GM12878 (cell line): ENCODE results near the gene MRPL27. TPM values are rescaled to one million over a fixed set of nuclear protein-coding genes. Genes with fewer than 3 reads are reported as not detected.

Experiments
- polyA plus RNA-seq, 11 experiments: library from polyadenylated mRNA; depleted of rRNA in 4 of 11; unstranded in 6 of 11; stranded (reverse) in 5 of 11; fragments of >200 nt; fragmentation: Nextera tagmentation in 4 of 11; fragmentation: Illumina TruSeq in 1 of 11; extraction: Ambion mirVana in 4 of 11; extraction: Trizol in 1 of 11; gene quantifications; 1 replicate in 1 of 11; 2 replicates in 10 of 11; pipeline versions ENCODE4 v1.2.1 to v1.2.3, GENCODE V29; 2011 to 2016; ENCODE audit warnings: inconsistent platforms in 2 of 11, missing spikeins in 2 of 11, low read depth in 1 of 11
- small RNA-seq: library from RNA; depleted of rRNA; stranded (forward); fragments of <200 nt; gene quantifications from one replicate; pipeline ENCODE3, GENCODE V24; 2014
- total RNA-seq, 4 experiments: library from RNA; depleted of rRNA in 3 of 4; stranded (reverse); fragments of >200 nt in 3 of 4; fragmentation: Illumina TruSeq in 1 of 4; extraction: Trizol in 1 of 4; gene quantifications; 2 replicates each; pipeline versions ENCODE4 v1.2.1 to v1.2.3, GENCODE V29; 2013 to 2021

MRPL27 gene
- total and polyA plus RNA-seq, 10 of the 15 experiments (the other 5 are each of a cell fraction or from before 2014, with no cell fraction given): 83.0 to 390 (median 131) TPM

Small RNA genes within 50 kb of the gene (small RNA-seq; reads per million reads assigned to genes)
- not detected for gene RF00019

Other genes with a start within 250 kb of the MRPL27 start
Only the 7 nearest of the 15 such genes appear.
- gene TMEM92, start 98.7 kb downstream of the MRPL27 start, total RNA-seq (2014; rRNA removed): 0.05 and 0.73 TPM in 2 replicates
- gene TMEM92, start 98.7 kb downstream of the MRPL27 start, total RNA-seq (2014; rRNA removed; fragmentation: Illumina TruSeq; extraction: Trizol): 0.14 and 0.27 TPM in 2 replicates
- 0.21 and 0.27 TPM in 2 replicates for gene TMEM92, start 98.7 kb downstream of the MRPL27 start, total RNA-seq (2021)
- gene TMEM92, start 98.7 kb downstream of the MRPL27 start, polyA plus RNA-seq (2011; rRNA removed): 0.82 and 1.2 TPM in 2 replicates
- gene TMEM92, start 98.7 kb downstream of the MRPL27 start, polyA plus RNA-seq (2014; fragmentation: Illumina TruSeq; extraction: Trizol): 0.37 and 0.40 TPM in 2 replicates
- gene TMEM92, start 98.7 kb downstream of the MRPL27 start, polyA plus RNA-seq (2014; fragmentation: Nextera tagmentation; extraction: Ambion mirVana): under 1 TPM; 0.16 to 0.22 TPM
- gene TMEM92, start 98.7 kb downstream of the MRPL27 start, polyA plus RNA-seq (2014; rRNA removed): 0.27 and 0.79 TPM in 2 replicates
- gene TMEM92, start 98.7 kb downstream of the MRPL27 start, polyA plus RNA-seq (2016; fragmentation: Nextera tagmentation; extraction: Ambion mirVana): under 1 TPM; 0.11 to 0.56 TPM
- 19.0 and 20.6 TPM in 2 replicates for gene XYLT2, start 27.1 kb downstream of the MRPL27 start, total RNA-seq (2014; rRNA removed)
- 5.9 and 7.2 TPM in 2 replicates for gene XYLT2, start 27.1 kb downstream of the MRPL27 start, total RNA-seq (2014; rRNA removed; fragmentation: Illumina TruSeq; extraction: Trizol)
- 19.0 and 20.1 TPM in 2 replicates for gene XYLT2, start 27.1 kb downstream of the MRPL27 start, total RNA-seq (2021)
- 7.6 and 17.0 TPM in 2 replicates for gene XYLT2, start 27.1 kb downstream of the MRPL27 start, polyA plus RNA-seq (2011; rRNA removed)
- 1.9 and 5.8 TPM in 2 replicates for gene XYLT2, start 27.1 kb downstream of the MRPL27 start, polyA plus RNA-seq (2014; fragmentation: Illumina TruSeq; extraction: Trizol)
- 1 to 10 TPM in 1 of 2 experiments, under 1 TPM in 1; 0.82 to 1.5 TPM for gene XYLT2, start 27.1 kb downstream of the MRPL27 start, polyA plus RNA-seq (2014; fragmentation: Nextera tagmentation; extraction: Ambion mirVana)
- gene XYLT2, start 27.1 kb downstream of the MRPL27 start, polyA plus RNA-seq (2014; rRNA removed): 15.3 and 17.9 TPM in 2 replicates
- 10 to 100 TPM; 11.2 to 14.7 TPM for gene XYLT2, start 27.1 kb downstream of the MRPL27 start, polyA plus RNA-seq (2016; fragmentation: Nextera tagmentation; extraction: Ambion mirVana)
- 17.7 and 19.7 TPM in 2 replicates for gene EME1, start within 50 bp of the MRPL27 start, total RNA-seq (2014; rRNA removed)
- 18.1 and 20.6 TPM in 2 replicates for gene EME1, start within 50 bp of the MRPL27 start, total RNA-seq (2014; rRNA removed; fragmentation: Illumina TruSeq; extraction: Trizol)
- 16.8 and 20.8 TPM in 2 replicates for gene EME1, start within 50 bp of the MRPL27 start, total RNA-seq (2021)
- gene EME1, start within 50 bp of the MRPL27 start, polyA plus RNA-seq (2011; rRNA removed): 31.3 and 31.8 TPM in 2 replicates
- 23.2 and 26.9 TPM in 2 replicates for gene EME1, start within 50 bp of the MRPL27 start, polyA plus RNA-seq (2014; fragmentation: Illumina TruSeq; extraction: Trizol)
- 10 to 100 TPM; 13.8 to 16.7 TPM for gene EME1, start within 50 bp of the MRPL27 start, polyA plus RNA-seq (2014; fragmentation: Nextera tagmentation; extraction: Ambion mirVana)
- 22.9 and 23.7 TPM in 2 replicates for gene EME1, start within 50 bp of the MRPL27 start, polyA plus RNA-seq (2014; rRNA removed)
- gene EME1, start within 50 bp of the MRPL27 start, polyA plus RNA-seq (2016; fragmentation: Nextera tagmentation; extraction: Ambion mirVana): 10 to 100 TPM; 32.6 to 40.5 TPM
- gene LRRC59, start 24.3 kb upstream of the MRPL27 start, total RNA-seq (2014; rRNA removed): 64.3 and 72.4 TPM in 2 replicates
- 49.2 and 54.2 TPM in 2 replicates for gene LRRC59, start 24.3 kb upstream of the MRPL27 start, total RNA-seq (2014; rRNA removed; fragmentation: Illumina TruSeq; extraction: Trizol)
- 79.2 and 82.2 TPM in 2 replicates for gene LRRC59, start 24.3 kb upstream of the MRPL27 start, total RNA-seq (2021)
- 34.1 and 53.4 TPM in 2 replicates for gene LRRC59, start 24.3 kb upstream of the MRPL27 start, polyA plus RNA-seq (2011; rRNA removed)
- gene LRRC59, start 24.3 kb upstream of the MRPL27 start, polyA plus RNA-seq (2014; fragmentation: Illumina TruSeq; extraction: Trizol): 59.2 and 70.4 TPM in 2 replicates
- 10 to 100 TPM in 1 of 2 experiments, 1 to 10 TPM in 1; 8.8 to 17.9 TPM for gene LRRC59, start 24.3 kb upstream of the MRPL27 start, polyA plus RNA-seq (2014; fragmentation: Nextera tagmentation; extraction: Ambion mirVana)
- 55.7 and 63.3 TPM in 2 replicates for gene LRRC59, start 24.3 kb upstream of the MRPL27 start, polyA plus RNA-seq (2014; rRNA removed)
- 10 to 100 TPM; 75.5 to 81.2 TPM for gene LRRC59, start 24.3 kb upstream of the MRPL27 start, polyA plus RNA-seq (2016; fragmentation: Nextera tagmentation; extraction: Ambion mirVana)
- gene ACSF2, start 53.0 kb upstream of the MRPL27 start, total RNA-seq (2014; rRNA removed): 22.5 and 25.1 TPM in 2 replicates
- gene ACSF2, start 53.0 kb upstream of the MRPL27 start, total RNA-seq (2014; rRNA removed; fragmentation: Illumina TruSeq; extraction: Trizol): 17.4 and 18.7 TPM in 2 replicates
- 28.5 and 32.8 TPM in 2 replicates for gene ACSF2, start 53.0 kb upstream of the MRPL27 start, total RNA-seq (2021)
- 11.7 and 13.2 TPM in 2 replicates for gene ACSF2, start 53.0 kb upstream of the MRPL27 start, polyA plus RNA-seq (2011; rRNA removed)
- 15.5 and 20.9 TPM in 2 replicates for gene ACSF2, start 53.0 kb upstream of the MRPL27 start, polyA plus RNA-seq (2014; fragmentation: Illumina TruSeq; extraction: Trizol)
- 10 to 100 TPM; 10.4 to 14.8 TPM for gene ACSF2, start 53.0 kb upstream of the MRPL27 start, polyA plus RNA-seq (2014; fragmentation: Nextera tagmentation; extraction: Ambion mirVana)
- gene ACSF2, start 53.0 kb upstream of the MRPL27 start, polyA plus RNA-seq (2014; rRNA removed): 22.4 and 24.9 TPM in 2 replicates
- gene ACSF2, start 53.0 kb upstream of the MRPL27 start, polyA plus RNA-seq (2016; fragmentation: Nextera tagmentation; extraction: Ambion mirVana): 1 to 10 TPM; 7.1 to 8.4 TPM
- gene CHAD, start 95.7 kb upstream of the MRPL27 start, total RNA-seq (2014; rRNA removed): not detected in 2 replicates
- not detected in 2 replicates for gene CHAD, start 95.7 kb upstream of the MRPL27 start, total RNA-seq (2014; rRNA removed; fragmentation: Illumina TruSeq; extraction: Trizol)
- gene CHAD, start 95.7 kb upstream of the MRPL27 start, total RNA-seq (2021): not detected in 2 replicates
- gene CHAD, start 95.7 kb upstream of the MRPL27 start, polyA plus RNA-seq (2011; rRNA removed): not detected in 2 replicates
- not detected in 2 replicates for gene CHAD, start 95.7 kb upstream of the MRPL27 start, polyA plus RNA-seq (2014; fragmentation: Illumina TruSeq; extraction: Trizol)
- not detected for gene CHAD, start 95.7 kb upstream of the MRPL27 start, polyA plus RNA-seq (2014; fragmentation: Nextera tagmentation; extraction: Ambion mirVana)
- gene CHAD, start 95.7 kb upstream of the MRPL27 start, polyA plus RNA-seq (2014; rRNA removed): not detected in 2 replicates
- gene CHAD, start 95.7 kb upstream of the MRPL27 start, polyA plus RNA-seq (2016; fragmentation: Nextera tagmentation; extraction: Ambion mirVana): under 1 TPM in 1 of 2 experiments, not detected in 1; 0.06 TPM
- 16.4 and 22.0 TPM in 2 replicates for gene RSAD1, start 105.7 kb upstream of the MRPL27 start, total RNA-seq (2014; rRNA removed)
- gene RSAD1, start 105.7 kb upstream of the MRPL27 start, total RNA-seq (2014; rRNA removed; fragmentation: Illumina TruSeq; extraction: Trizol): 14.3 and 15.0 TPM in 2 replicates
- 24.2 and 26.5 TPM in 2 replicates for gene RSAD1, start 105.7 kb upstream of the MRPL27 start, total RNA-seq (2021)
- 26.2 and 28.1 TPM in 2 replicates for gene RSAD1, start 105.7 kb upstream of the MRPL27 start, polyA plus RNA-seq (2011; rRNA removed)
- 11.2 and 12.3 TPM in 2 replicates for gene RSAD1, start 105.7 kb upstream of the MRPL27 start, polyA plus RNA-seq (2014; fragmentation: Illumina TruSeq; extraction: Trizol)
- gene RSAD1, start 105.7 kb upstream of the MRPL27 start, polyA plus RNA-seq (2014; fragmentation: Nextera tagmentation; extraction: Ambion mirVana): 1 to 10 TPM; 2.5 to 6.2 TPM
- 26.7 and 27.6 TPM in 2 replicates for gene RSAD1, start 105.7 kb upstream of the MRPL27 start, polyA plus RNA-seq (2014; rRNA removed)
- gene RSAD1, start 105.7 kb upstream of the MRPL27 start, polyA plus RNA-seq (2016; fragmentation: Nextera tagmentation; extraction: Ambion mirVana): 10 to 100 TPM; 23.1 to 28.1 TPM